B cell (primary cell): ENCODE data around the gene DIPK1A.

Source experiments
- CTCF ChIP-seq: fragments of 200-600 bp; IDR thresholded peaks from one replicate; pipeline ENCODE4 v1.8.0; 2022; ENCODE audit warnings: antibody characterized with exemption, mild to moderate bottlenecking
- EZH2 ChIP-seq: IDR thresholded peaks from 2 replicates; pipeline ENCODE4 v1.6.1; 2012; ENCODE audit warnings: borderline replicate concordance, low read depth, mild to moderate bottlenecking, moderate library complexity, low read length; ENCODE audit not compliant: insufficient read depth, poor library complexity, severe bottlenecking

- TF ChIP-seq CTCF (no peak), EZH2 (no peak)
These were observed 73.8 kb downstream of the DIPK1A start for GRCh38 chr1:92887465-92887864.
